ENCODE results near the gene HLTF. TPM values are rescaled to one million over a fixed set of nuclear protein-coding genes. Genes with fewer than 3 reads are reported as not detected.

The HLTF gene
- total RNA-seq, 6 experiments from 2014 or later = 31.0 to 36.6 (median 34.5) TPM

DNA sequence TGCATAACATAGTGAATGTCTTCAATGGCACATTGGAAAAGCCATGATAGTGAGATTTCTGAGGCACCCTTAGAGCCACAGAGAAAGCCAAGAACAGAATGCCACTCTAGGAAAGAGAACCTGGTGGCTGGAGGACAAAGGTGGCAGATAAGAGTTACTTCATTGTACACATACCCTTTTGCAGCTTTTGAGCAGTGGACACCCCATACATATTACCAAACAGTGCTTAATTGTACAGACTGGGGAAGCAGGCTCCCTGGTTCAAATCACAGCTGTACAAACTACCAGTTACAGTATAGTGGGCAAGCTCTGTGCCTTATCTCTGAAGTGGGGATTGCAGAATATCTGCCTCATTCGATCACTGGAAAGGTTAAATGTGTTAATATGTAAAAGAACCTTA is 105.1 kb downstream of the HLTF start:
- Mint-ChIP-seq H3K4me1 (ENCODE audit: low read depth) (no peaks in the 10 kb centered on the region), H3K27ac (no peak overlapping the region), H3K36me3 (ENCODE audit: low read depth) (no peaks in the 10 kb centered on the region), H3K27me3 (ENCODE audit: insufficient read depth) (peaks cover 8% of the 10 kb centered on the region), H3K4me3 (no peak overlapping the region), H3K9me3 (no peaks in the 10 kb centered on the region)
- TF ChIP-seq, protein P1, sequence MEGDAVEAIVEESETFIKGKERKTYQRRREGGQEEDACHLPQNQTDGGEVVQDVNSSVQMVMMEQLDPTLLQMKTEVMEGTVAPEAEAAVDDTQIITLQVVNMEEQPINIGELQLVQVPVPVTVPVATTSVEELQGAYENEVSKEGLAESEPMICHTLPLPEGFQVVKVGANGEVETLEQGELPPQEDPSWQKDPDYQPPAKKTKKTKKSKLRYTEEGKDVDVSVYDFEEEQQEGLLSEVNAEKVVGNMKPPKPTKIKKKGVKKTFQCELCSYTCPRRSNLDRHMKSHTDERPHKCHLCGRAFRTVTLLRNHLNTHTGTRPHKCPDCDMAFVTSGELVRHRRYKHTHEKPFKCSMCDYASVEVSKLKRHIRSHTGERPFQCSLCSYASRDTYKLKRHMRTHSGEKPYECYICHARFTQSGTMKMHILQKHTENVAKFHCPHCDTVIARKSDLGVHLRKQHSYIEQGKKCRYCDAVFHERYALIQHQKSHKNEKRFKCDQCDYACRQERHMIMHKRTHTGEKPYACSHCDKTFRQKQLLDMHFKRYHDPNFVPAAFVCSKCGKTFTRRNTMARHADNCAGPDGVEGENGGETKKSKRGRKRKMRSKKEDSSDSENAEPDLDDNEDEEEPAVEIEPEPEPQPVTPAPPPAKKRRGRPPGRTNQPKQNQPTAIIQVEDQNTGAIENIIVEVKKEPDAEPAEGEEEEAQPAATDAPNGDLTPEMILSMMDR (IDR thresholded peaks at IDR 0.05) = no peak
- DNase-seq = no peak

Other genes with a start within 250 kb of the HLTF start
- gene CPA3, start 221.2 kb downstream of the HLTF start, total RNA-seq (2021; fragmentation: NEBNext Ultra II Directional; extraction: Animal tissue kit (Norgen Biotek cat#: 25700)) = under 1 TPM; 0.21 to 0.88 (median 0.36) TPM
- 10 to 100 TPM; 68.9 to 88.6 (median 78.5) TPM for gene GYG1, start 95.0 kb downstream of the HLTF start, total RNA-seq (2021; fragmentation: NEBNext Ultra II Directional; extraction: Animal tissue kit (Norgen Biotek cat#: 25700))
- 10 to 100 TPM; 15.6 to 24.8 (median 20.7) TPM for gene HPS3, start 43.1 kb upstream of the HLTF start, total RNA-seq (2021; fragmentation: NEBNext Ultra II Directional; extraction: Animal tissue kit (Norgen Biotek cat#: 25700))
- gene CP, start 135.3 kb upstream of the HLTF start, total RNA-seq (2021; fragmentation: NEBNext Ultra II Directional; extraction: Animal tissue kit (Norgen Biotek cat#: 25700)) = not detected
- gene TM4SF18, start 247.1 kb upstream of the HLTF start, total RNA-seq (2021; fragmentation: NEBNext Ultra II Directional; extraction: Animal tissue kit (Norgen Biotek cat#: 25700)) = under 1 TPM in 4 of 6 experiments, not detected in 2; 0.05 to 0.19 (median 0.09) TPM

Data from HFFc6 (cell line).